ENCODE measurements around the gene TMEM170A. TPM values are rescaled to one million over a fixed set of nuclear protein-coding genes. Genes with fewer than 3 reads are reported as not detected.
"Not testable (repeated sequence)": the region's sequence is repeated elsewhere in the genome, so short reads cannot be mapped to it uniquely, and the experiment has no call there.

TMEM170A gene
- total and polyA plus RNA-seq, 2 of the 13 experiments (the other 11 are each of a cell fraction or from before 2014, with no cell fraction given) = 35.7 to 39.7 TPM

GRCh38 chr16:75501359-75501758 is 36.9 kb upstream of the TMEM170A start (continued):
- peak; percentile 71 for TF ChIP-seq ZNF770 (CRISPR knock-in tag; IDR thresholded peaks at IDR 0.05)
- 0 out of 2 replicates have a peak, but pooled peaks have one; percentile 16 for TF ChIP-seq RARA (CRISPR knock-in tag; IDR thresholded peaks at IDR 0.05)
- no peak for TF ChIP-seq AGO1 (IDR thresholded peaks at IDR 0.05; ENCODE audit: low read depth, low read length, poor library complexity, severe bottlenecking)

GRCh38 chr16:75498605-75499322 is 34.3 kb upstream of the TMEM170A start:
- H2AFZ ChIP-seq (ENCODE audit: low read length); H3K4me3 ChIP-seq (replicated peaks in 1 of 3; ENCODE audit: insufficient read depth in 1 of 3, low read depth in 2 of 3, low read length in 3 of 3); in situ Hi-C loops (cut with HindIII; ENCODE audit: extremely low pct_ligation_motif_present, low pct_unique_long_range_greater_than_20kb); FAIRE-seq; CTCF ChIA-PET (ENCODE audit: low intra/inter-chr PET ratio, low total read pairs); intact Hi-C loops (cut with micrococcal nuclease; ENCODE audit: unreplicated experiment); H3K36me3 ChIP-seq (replicated peaks in 1 of 2; ENCODE audit: control insufficient read depth in 1 of 2, insufficient read depth in 2 of 2, low read length in 2 of 2); DNase-seq (ENCODE audit: low spot score); H3K79me2 ChIP-seq (ENCODE audit: insufficient read depth, low read length); H3K9ac ChIP-seq (ENCODE audit: insufficient read depth, low read depth, low read length); H3K9me3 ChIP-seq (ENCODE audit: low read length); H4K20me1 ChIP-seq (ENCODE audit: insufficient read depth, low read length); H3K27ac ChIP-seq (ENCODE audit: extremely low read length, insufficient read depth, low read length); BruUV-seq (replicated peaks): not testable (repeated sequence)
- Histone ChIP-seq H3K4me2 (ENCODE audit: low read depth, low read length) (peak overlapping the region; percentile 48), H3K4me1 (ENCODE audit: insufficient read depth, low read length) (peaks cover 54% of the 10 kb centered on the region), H3K27me3 (ENCODE audit: control insufficient read depth in 1 of 2, insufficient read depth in 2 of 2, low read length in 2 of 2) (peaks cover 0 to 27% of the 10 kb centered on the region in 2 experiments; a peak in 3 of 5 replicates)
- TF ChIP-seq TFAP4 (IDR thresholded peaks at IDR 0.05; ENCODE audit: borderline replicate concordance, low read depth) (peak; percentile 85; the same call in 1 of the 2 replicates), ZNF687 (CRISPR knock-in tag; IDR thresholded peaks at IDR 0.05) (peak; percentile 24; the same call in 1 of the 2 replicates), FOSL2 (CRISPR knock-in tag; IDR thresholded peaks at IDR 0.05) (peak; percentile 40), UBTF (CRISPR knock-in tag; IDR thresholded peaks at IDR 0.05) (0 out of 2 replicates have a peak, but pooled peaks have one; percentile 28), TGIF2 (CRISPR knock-in tag; IDR thresholded peaks at IDR 0.05) (0 out of 2 replicates have a peak, but pooled peaks have one; percentile 60), SAP130 (CRISPR knock-in tag; IDR thresholded peaks at IDR 0.05; ENCODE audit: low read depth) (peak; percentile 81)
- ATAC-seq = peak; percentile 65
- POLR2A ChIA-PET = interaction anchor here (1.3 kb wide), 1 partner anchor 18 kb away, joined by 6 read pairs; no protein-coding TSS in a partner anchor
- WGBS (ENCODE audit: low lambda C conversion rate) = 12% methylated on average over 9 of the region's 13 CpGs
